Activated T-cell treated with anti-CD3 and anti-CD28 coated beads, Interleukin-2, amount 50 U/mL, for 48 hours (primary cell): ENCODE measurements around the gene ZNF710.
"Not testable (repeated sequence)": the region's sequence is repeated elsewhere in the genome, so short reads cannot be mapped to it uniquely, and the experiment has no call there.

Experiments
- DNase-seq, 2 experiments: peaks; one replicate each; pipeline ENCODE4 v3.0.0-alpha.2; 2020

ZNF710 gene

GRCh38 chr15:90108038-90108437 is 106.9 kb downstream of the ZNF710 start:
- not testable (repeated sequence) for DNase-seq

- DNase-seq: not testable (repeated sequence)
Measured at GRCh38 chr15:90109163-90109751, 108.1 kb downstream of the ZNF710 start.

GRCh38 chr15:90113166-90113565 is 112.0 kb downstream of the ZNF710 start:
- no peak for DNase-seq

GRCh38 chr15:90114451-90114901 is 113.4 kb downstream of the ZNF710 start:
- no peak for DNase-seq

GRCh38 chr15:90115783-90116182 is 114.7 kb downstream of the ZNF710 start:
- no peak for DNase-seq

GRCh38 chr15:90119367-90119766 is 118.2 kb downstream of the ZNF710 start:
- no peak for DNase-seq

GRCh38 chr15:90121086-90121485 is 120.0 kb downstream of the ZNF710 start:
- DNase-seq: no peak

- DNase-seq: no peak
Measured at GRCh38 chr15:90124507-90124906, 123.4 kb downstream of the ZNF710 start.

GRCh38 chr15:90126022-90126421 is 124.9 kb downstream of the ZNF710 start:
- DNase-seq: no peak

- no peak for DNase-seq
Measured at GRCh38 chr15:90126596-90127435, 125.7 kb downstream of the ZNF710 start.

- no peak for DNase-seq
Measured at GRCh38 chr15:90130291-90130690, 129.2 kb downstream of the ZNF710 start.
